HTR-8/SVneo (cell line): Measurements from ENCODE around the gene DIS3L2.

ENCODE experiments used
- DNase-seq: peaks from one replicate; pipeline ENCODE4 v3.0.0; 2011; ENCODE audit warnings: low spot score, mixed read lengths; ENCODE audit not compliant: insufficient read length
- FAIRE-seq: peaks from 2 replicates; lab custom pipeline; 2011; peaks lifted over from hg19 to GRCh38; lab: Jason Lieb, UNC

The DIS3L2 gene

GRCh38 chr2:232213176-232213575 is 251.7 kb downstream of the DIS3L2 start:
- FAIRE-seq (no peak), DNase-seq (no peak)

DNA sequence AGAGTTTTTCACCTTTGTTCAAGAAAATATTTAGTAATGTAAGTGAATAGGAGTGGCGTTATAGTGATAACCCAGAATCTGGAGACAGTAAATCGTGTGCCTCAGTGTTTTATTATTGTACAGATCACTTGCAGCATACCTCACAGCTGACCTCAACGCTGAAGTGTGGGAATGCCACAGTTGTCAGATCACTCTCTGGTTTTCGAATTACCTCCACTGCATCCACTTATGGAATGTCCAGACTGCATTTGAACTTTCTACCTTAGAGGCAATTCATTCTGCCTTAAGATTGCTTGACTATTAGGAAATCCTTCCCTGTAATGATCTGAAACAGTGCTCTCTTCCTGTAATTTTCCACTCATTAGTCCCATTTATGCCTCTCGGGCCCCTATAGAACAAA is 252.5 kb downstream of the DIS3L2 start:
- FAIRE-seq: no peak
- DNase-seq: no peak

DNA sequence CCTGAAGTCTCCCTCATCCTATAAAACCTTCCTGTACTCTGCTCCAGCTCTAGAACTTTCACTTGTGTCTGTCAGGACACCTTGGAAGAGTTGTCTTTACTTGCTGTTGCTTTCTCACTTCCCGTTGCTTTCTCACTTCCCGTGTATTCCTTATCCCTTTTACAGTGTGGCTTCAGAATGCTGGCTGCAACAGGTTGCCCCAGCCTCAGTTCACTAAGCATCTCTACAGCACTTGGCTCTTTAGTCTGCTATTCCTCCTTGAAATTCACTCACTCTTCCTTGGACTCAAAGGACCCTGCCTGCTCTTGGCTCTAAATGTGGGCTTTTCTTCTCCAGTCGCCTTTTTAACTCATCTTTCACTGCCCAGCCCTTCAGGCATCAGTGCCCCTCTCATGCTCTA is 254.5 kb downstream of the DIS3L2 start:
- FAIRE-seq: no peak

GRCh38 chr2:232218778-232219495 is 257.4 kb downstream of the DIS3L2 start:
- no peak for FAIRE-seq

More for the DNA sequence above, 254.5 kb downstream of the DIS3L2 start:
- DNase-seq: no peak

DNA sequence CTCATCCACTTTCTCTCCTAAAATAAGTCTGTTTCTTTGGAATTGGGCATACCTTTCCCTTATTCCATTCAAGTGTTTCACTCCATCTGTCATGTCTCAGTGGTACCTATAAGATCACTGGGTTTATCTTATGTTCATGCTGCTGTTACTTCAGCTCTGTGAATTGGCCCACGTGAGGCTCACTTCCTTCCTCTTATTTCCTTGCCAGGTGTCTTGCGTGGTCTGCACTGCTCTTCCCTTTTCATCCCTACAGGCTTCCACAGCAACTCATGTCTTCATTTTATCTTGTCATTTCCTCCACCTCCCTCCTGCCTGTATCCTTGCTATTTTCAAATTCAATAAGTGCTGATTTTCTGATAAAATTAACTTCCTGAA is 258.0 kb downstream of the DIS3L2 start:
- FAIRE-seq (no peak), DNase-seq (no peak)

More at GRCh38 chr2:232218778-232219495, 257.4 kb downstream of the DIS3L2 start:
- no peak for DNase-seq

- no peak for DNase-seq
- no peak for FAIRE-seq
These were observed 258.4 kb downstream of the DIS3L2 start for GRCh38 chr2:232219932-232220331.

DNA sequence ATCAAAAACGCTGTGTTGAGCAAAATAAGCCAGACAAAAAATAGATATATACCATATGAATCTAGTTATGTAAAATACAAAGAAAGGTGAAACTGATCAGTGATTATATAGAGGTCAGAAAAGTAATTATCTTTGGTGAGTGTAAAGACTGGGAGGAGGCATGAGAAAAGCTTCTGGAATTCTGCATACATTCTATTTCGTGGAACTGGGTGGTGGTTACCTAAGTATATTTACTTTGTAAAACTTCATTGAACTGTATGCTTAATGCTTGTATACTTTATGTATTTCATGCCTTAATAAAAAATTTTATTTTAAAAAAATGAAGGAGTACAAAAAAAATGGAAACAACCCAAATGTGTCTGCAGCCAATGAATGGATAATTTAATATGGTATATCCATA is 263.9 kb downstream of the DIS3L2 start:
- DNase-seq: no peak
- FAIRE-seq: no peak

DNA sequence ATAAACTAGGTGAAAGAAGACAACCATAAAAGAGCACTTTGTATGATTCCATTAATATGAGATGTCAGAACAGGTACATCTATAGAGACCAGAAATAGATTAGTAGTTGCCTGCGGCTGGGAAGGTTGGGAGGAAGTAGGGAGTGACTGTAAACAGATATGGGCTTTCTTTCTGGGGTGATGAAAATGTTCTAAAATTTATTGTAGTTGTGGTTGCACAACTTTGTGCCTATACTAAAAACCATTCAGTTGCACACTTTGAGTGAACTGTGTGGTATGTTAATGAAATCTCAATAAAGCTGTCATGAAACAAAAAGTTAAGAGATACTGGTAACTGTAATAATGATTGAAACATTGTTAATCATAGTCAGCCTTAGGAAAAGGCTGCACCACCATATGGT is 264.4 kb downstream of the DIS3L2 start:
- FAIRE-seq: no peak

DNA sequence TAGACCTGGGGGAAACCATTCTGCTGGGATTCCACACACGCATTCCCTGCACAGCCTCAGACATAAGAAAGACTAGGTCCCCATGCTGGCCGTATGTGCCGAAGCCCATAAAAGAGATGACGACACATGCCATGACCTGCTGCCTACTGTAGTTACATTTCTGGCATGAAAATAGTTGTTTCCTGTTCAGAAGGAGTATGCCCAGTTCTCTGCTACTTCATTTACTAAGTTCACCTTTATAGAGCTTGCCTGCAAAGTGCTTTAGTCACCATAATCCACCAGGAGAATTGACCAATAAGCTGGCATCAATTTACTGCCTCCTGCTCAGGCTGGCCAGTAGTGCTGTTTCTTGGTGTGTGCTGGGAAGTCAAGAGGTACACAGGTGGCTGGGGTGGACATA is 266.8 kb downstream of the DIS3L2 start:
- FAIRE-seq: no peak
- no peak for DNase-seq

More for the DNA sequence above, 264.4 kb downstream of the DIS3L2 start:
- no peak for DNase-seq

DNA sequence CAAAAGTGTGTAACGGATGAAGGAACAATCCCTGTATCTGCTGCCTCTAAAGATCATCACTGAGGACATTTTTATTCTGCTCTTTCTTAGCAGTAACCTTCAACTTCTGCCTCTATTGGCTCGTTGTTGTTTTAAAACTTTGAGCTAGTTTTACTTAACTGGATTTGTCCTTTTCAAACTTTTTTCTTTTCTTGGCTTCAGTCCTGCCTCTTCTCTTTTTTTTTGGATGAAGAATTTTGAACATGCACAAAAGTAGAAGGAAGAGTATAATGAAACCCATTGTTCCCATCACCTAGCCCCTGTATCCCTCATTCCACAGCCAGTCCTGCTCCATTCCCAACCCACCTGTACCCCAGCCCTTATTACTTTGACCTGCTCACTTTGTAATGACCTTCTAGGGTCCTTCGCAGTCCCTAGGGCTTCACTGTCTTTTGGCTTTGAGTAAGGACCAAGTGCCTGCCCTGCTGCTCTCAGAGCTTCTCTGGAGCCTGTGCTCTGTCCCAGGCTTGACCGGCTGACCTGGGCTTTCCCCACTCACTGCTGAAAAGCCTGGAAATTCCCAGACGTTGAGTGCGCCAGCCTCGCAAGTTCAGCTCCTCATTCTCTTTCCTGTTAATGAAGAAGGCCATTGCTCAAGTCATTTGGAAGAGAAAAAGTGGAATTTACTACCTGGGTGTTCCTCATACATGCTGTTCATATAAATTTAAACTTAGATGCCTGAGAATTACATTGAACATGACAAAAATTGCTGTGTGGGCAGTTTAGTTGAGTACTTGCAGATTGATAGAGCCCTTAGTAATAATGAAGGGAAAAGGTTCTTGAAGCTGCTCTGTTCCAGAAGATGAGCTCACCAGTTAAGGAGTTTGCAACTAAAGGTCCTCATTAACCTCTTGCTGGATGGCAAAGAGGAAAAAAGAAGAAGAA is 267.7 kb downstream of the DIS3L2 start:
- DNase-seq: no peak
- no peak for FAIRE-seq

DNA sequence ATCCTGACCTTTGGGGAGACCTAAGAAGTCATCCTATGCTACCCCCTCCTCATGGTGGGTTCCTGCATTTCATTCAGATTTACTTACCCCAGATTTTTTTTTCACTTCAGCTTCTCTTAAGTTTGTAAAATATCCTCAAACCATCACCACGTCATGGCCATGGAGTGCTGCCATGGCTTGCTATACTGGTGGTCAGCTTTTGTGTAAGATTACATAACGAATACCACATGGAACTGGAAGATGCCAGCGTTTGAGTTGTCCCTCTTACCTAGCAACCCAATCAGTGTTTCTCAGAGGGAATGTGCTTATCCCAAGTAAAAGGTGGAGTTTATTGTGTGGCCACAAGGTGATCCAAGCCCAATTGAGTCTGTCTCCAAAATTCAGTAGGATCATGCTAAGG is 268.4 kb downstream of the DIS3L2 start:
- FAIRE-seq (no peak), DNase-seq (no peak)

- no peak for FAIRE-seq
These were observed 269.0 kb downstream of the DIS3L2 start for GRCh38 chr2:232230560-232230959.

DNA sequence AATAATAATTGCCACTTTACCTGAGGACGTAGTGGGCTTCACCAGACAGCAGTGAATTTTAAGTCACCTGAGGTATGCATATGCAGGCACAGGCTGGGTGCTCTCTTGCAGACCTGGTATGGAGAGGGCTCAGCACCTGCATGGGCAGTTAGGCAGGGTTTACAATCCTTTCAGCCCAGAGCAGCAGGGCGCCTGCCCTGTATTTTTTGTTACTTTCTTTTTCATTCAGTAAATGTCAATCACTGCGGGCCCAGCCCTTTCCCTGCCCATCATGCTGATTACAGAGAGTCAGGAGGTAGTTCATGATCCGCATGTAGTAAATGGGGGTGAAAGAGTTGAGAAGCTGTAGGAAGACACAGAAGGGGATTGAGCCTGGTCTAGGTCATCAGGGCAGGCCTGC is 270.0 kb downstream of the DIS3L2 start:
- DNase-seq (no peak), FAIRE-seq (no peak)

More at GRCh38 chr2:232230560-232230959, 269.0 kb downstream of the DIS3L2 start:
- no peak for DNase-seq

GRCh38 chr2:232232915-232233314 is 271.4 kb downstream of the DIS3L2 start:
- FAIRE-seq (no peak), DNase-seq (no peak)

GRCh38 chr2:232234922-232235615 is 273.6 kb downstream of the DIS3L2 start:
- no peak for DNase-seq
- FAIRE-seq: no peak

DNA sequence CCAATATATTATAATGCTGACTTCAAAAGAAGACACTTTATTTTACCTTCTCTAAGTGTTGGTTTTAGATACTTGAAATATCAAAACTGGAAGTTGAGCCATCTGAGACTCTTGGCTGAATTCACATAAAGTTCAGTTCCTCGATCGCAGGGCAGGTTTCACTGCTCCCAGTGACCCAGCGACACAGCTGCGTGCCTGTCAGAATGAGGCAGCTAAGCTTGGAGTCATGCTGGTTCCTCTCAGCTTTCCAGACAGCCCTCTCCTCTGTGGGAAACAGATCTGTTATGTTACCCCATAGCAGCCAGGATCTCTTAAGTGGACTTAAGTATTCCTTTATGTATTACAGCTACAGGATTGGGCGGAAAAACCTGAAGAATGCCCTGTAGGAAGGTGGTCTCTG is 274.2 kb downstream of the DIS3L2 start:
- no peak for DNase-seq
- no peak for FAIRE-seq

- DNase-seq (no peak), FAIRE-seq (no peak)
These were observed 274.7 kb downstream of the DIS3L2 start for GRCh38 chr2:232236200-232236599.

DNA sequence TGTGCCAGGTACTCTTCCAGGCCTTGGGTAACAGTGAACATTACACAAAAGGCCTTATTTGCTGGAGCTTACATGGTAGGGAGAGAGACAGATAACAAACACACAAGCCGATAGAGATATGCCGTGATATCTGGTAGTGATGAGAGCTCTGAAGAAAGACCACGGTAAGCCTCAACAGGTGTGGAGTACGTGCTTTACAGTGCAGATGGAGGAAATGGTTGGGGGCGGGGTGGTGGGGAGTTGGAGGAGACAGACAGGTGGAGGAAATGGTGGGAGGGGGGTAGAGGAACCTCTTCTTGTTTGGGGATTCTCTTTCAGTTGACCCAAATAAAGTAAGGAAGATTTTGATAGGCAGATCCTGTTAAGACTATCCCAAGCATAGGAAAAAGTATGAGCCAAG is 276.0 kb downstream of the DIS3L2 start:
- FAIRE-seq (no peak), DNase-seq (no peak)

DNA sequence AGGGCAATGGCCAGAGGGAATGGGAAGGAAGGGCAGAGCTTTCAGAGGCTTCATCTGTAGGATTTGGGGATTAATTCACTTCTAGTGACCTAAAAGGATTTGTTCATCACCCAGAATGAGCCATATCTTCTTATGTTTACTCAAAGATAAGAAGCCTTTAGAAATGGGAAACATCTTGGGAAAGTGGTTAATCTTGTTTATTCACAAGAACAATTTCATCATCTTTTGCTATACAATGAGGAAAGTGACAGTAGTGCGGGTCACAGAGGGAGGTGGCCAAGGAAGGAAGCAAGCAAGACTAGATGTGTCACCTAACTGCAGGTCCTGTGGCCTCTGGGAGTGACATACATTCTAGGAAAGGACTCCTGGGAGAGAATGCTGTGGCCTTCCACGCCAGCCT is 276.6 kb downstream of the DIS3L2 start:
- FAIRE-seq: no peak
- DNase-seq: no peak

DNA sequence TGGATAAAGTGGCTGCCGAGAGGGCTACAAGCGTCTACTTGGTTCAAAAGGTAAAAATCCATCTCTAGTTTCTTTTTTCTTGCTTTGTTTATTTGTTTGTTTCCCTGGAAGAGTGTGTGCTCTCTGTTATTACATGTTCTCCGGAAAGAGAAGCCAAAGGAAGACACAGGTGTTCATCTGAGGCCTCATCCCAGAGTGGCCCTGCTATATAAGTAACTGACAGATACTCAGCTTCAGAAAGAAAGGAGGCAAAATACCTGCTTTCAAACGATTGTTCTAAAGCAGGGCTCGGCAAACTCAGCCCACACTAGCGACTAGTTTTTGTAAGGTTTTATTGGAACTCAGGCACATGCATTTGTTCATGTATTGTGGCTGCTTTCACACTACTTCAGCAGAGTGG is 277.1 kb downstream of the DIS3L2 start:
- DNase-seq: no peak
- FAIRE-seq: no peak
